NCI-H510A treated with DMSO at 0.1 percent for 48 hours (cell line): Measurements from ENCODE around the gene NSDHL.

Experiments used
- DNase-seq: peaks from one replicate; lab custom pipeline; 2025; lab: John Stamatoyannopoulos, UW

Gene NSDHL

DNA sequence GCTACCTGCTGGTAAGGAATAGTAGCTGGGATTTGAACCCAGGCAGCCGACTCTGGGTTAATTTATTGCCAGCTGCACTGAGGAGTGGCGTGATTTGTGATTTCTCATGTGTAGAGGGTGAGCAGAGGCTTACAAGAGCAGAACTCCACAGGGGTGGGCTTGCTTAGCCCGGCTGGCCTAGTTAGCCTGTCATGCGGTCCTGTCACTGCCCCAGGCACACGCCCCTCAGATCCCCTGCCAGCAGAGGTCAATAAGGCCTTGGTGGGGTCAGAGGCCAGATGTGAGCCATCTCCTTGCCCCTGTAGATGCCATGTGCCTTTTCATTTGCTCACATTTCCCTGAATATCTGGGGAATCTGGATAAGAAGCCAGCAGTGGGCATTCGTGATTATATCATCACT lies 13.4 kb downstream of the NSDHL start:
- no peak for DNase-seq

- no peak for DNase-seq
Measured at GRCh38 chrX:152845618-152846240, 14.9 kb downstream of the NSDHL start.

DNA sequence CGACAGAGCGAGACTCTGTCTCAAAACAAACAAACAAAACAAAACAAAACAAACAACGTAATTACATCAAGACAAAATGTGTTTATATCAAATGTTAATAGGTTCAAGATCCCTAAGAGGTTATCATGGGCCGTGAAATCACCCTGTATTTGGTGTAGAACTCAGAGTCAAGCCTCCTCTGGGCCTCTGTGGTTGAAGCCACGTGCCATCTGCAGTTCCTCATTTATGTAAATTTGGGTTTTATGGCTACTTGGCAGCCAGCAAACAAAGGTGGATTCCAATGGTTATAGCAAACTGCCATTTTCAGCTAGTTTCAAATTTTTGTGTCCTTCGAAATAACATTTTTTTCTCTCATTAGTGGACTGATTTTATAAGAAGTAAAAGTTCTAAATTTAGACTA lies 16.4 kb downstream of the NSDHL start:
- DNase-seq = no peak

DNA sequence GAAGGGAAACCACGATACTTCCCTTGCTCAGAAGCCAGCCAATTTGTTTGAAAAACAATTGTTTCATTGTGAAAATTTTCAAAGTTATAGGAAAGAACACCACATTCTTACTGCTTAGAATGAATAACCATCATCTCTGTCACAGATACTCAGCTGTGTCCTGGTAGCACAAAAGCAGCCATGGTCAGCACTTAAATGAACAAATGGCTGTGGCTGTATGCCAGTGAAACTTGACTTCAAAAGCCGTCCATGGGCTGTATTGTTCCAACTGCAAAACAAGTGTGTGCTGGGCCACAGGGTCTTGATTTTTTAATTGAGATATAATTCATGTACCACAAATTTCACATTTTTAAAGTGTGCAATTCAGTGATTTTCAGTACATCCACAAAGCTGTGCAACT lies 19.6 kb downstream of the NSDHL start:
- no peak for DNase-seq

DNA sequence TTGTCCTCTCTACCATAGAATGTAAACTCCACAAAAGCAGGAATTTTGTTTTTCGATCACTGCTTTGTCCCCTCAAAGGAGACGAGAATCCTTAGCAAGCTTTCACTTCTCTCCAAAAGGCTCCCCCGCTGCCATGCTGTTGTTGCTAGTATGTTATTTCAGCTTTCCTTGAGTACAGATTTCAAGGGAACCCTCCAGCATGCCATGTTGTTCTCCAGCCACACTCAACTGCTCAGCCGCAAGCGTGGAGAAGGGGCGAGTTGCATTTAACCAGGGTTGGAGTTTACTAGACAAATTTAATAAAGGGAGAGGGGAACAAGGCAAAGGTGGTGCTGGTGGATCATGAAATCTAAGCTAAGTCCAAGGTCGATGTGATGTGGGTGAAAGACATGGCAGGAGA lies 23.1 kb downstream of the NSDHL start:
- no peak for DNase-seq

DNA sequence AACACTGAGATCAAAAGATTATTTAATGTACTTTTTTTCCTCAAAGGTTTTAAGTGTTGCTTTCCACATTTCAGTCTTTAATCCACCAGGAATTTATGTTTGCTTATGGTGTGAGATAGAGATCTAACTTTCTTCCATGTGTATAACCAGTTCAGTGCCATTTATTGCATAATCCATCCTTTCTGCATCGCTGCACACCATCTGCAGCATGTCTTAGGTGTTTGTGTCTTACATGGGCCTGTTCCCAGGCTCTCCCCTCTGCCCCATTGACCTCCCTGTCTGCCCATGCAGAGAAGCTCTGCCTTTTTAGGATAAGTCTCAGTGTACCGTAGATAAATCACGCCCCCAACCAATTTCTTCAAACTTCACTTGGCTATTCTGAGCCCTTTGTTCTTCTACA lies 30.3 kb downstream of the NSDHL start:
- DNase-seq = no peak

DNA sequence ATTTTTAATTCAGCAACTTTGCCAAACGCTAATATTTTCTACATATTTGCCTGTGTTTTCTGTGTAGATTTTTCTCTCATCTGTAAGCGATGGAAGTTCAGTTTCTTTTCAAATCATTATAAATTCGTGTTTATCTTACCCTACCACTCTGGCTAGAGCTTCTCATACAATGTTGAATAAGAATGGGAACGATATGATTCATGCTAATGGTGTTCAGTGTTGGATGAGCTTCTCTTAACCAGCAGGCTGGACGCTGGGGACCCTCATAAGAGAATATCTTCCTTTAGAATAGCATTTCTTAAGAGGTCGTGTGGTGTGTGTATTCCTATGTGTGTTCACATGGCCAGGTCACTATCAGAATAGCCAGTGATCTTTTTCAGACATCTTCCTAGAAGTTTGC lies 31.0 kb downstream of the NSDHL start:
- no peak for DNase-seq

DNA sequence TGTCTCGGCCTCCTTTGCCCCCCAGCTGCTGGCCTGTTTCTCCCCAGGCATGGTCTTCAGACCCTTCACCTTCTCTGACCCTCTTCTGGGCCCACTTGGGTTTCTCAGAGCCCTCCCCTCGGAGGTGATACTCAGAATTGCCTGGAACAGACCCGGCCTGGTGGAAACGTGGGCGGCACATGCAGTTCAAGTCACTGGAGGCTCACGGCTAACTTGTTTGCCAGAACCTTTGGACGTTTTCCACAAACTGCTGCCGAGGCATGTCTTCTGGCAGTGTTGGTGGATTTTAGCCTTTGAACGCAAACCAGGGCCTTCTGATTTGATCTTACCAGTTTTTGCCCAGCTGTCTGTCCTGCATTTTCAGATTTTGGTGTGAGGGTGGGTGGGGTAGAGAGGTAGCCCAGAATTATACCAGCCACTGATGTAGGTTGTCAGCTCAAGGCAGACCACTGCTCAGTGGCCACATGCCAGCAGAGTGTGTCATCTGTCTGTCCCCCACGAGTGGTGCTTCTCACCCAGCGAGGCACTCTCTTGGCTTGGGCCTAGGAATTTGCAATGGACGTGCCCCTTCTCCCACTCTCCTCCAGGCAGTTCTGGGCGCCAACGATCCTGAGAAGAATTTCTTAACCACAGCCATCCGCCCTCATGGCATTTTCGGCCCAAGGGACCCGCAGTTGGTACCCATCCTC lies 34.5 kb downstream of the NSDHL start:
- DNase-seq = no peak

DNA sequence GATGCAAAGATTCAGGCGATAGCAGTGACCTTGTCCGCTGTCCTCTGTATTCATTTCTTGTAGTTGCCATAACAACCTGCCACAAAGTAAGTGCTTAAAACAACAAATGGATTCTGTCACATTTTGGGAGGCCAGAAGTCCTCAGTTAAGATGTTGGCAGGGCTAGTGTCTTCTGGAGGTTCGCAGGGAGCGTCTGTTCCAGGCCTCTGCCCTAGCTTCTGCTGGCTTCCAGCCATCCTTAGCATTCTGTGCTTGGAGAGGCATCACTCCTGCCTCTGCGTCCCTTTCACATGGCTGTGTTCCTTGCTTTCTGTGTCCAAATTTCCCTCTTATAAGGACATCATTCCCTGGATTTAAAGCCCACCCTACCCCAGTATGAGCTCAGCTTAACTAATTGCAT lies 35.5 kb downstream of the NSDHL start:
- DNase-seq = no peak

DNA sequence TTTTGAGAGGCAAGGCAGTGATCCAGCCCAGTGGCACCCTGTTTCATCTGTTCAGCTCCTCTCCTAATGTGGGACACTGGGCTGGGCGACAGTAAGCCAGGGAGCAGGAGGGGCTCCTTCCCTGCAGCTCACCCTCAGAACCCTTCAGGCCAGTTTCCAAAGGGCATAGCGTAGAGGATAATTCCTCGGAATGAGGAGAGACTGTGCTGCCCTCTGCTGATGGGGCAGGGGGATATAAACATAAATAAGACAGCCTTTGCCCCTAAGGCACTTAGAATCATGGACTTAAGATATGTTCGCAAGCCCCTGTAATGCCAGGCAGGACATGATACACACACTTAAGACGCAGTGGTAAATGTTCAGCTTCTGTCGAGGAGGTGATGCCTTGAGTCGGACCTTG lies 39.1 kb downstream of the NSDHL start:
- no peak for DNase-seq

DNA sequence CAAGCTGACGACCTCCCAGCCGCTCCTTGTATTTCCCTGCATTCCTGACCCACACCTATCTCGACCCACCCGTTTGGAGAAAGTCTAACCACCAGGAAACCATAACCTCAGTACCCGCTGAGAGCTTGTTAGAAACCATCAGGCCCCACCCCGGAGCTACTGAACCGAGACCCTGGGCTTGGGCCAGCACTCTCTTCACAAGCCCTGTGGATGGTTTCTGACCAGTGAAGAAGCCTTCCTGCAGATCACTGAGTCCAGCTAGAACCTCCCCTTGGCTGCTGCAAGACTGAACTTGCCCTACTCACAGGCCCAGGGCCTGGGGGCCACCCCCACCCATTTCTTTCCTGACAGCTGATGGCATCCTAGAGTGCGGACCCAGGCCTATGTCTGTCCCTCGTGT lies 40.4 kb downstream of the NSDHL start:
- DNase-seq = no peak

DNA sequence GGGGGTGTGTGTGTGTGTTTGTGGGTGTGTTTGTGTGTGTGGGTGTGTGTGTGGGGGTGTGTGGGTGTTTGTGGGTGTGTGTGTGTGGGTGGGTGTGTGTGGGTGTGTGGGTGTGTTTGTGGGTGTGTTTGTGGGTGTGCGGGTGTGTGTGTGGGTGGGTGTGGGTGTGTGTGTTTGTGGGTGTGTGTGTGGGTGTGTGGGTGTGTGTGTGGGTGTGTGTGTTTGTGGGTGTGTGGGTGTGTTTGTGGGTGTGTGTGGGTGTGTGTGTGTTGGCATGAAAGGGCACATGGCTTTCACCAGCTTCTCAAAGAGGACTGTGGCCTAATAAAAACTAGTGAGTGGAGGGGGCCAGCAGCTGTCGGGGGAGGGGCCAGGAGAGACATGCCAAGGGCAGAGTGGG lies 41.7 kb downstream of the NSDHL start:
- no peak for DNase-seq

DNA sequence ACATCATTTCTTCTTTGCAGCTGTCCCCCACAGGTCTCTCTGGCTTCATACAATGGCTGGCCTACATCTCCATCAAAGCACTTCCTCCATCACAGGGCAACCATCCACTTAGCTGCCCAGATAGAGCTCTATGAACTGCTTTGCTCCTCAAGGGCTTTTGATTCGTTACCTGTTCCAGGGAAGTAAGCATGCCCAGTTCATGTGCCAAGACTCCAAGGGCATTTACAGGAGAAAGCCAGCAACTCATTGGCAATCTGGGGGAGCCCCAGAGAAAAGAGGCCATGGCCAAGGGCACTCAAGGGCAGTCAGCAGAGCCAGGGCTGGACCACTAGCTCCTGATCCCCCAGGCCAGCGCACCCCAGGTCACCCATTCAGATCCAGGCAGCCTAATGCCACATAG lies 42.5 kb downstream of the NSDHL start:
- no peak for DNase-seq

GRCh38 chrX:152876931-152877840 lies 46.3 kb downstream of the NSDHL start:
- DNase-seq = no peak

DNA sequence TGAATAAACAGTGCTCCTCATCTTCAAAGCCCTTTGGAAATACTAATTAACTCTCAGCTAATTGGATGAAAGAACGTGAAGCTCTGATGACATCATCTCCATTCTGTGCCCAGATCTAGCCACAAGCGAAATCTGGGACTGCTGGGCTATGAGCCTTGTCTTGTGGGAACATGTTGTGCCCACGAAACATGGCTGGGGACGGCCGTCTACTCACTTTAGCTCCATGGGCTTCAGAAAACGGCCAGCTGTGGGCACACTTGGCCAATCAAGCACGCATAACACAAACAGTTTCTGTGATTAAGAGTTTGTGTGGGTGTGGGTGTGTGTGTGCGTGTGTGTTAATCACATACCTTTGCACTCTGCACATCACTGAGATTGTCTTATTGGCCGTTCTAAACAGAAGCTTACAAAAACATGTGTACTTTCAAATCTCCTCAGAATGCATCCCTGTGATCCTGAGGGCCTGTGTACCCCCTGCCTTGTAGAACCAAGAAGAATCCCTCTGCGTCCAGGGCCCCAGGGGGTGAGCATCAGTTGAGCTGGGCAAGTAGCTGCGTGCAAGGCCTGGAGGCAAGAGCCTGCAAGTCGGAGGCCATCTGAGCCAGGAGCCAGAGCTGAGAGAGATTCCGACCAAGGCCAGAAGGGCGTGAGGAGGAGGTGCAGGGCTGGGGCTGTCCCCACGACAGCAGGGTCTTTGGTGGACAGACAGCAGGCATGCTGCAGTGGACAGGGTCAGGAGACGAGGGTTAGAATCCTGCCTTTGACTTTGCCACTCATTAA lies 48.3 kb downstream of the NSDHL start:
- no peak for DNase-seq

DNA sequence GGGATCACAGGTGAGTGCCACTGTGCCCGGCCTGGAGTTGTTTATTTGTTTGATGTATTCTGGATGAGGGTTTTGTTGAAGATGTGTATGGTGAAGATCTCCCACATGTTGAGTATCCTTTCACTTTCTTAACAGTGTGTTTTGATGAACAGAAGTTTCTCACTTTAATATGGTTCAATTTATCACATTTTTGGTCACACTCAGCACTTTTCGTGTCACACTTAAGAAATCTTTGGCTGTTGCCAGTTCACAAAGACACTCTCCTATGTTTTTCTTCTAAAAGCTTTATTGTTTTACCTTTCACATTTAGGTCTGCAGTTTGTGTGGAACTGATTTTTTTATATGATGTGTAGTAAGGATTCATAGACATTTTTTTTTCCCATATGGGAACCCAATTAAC lies 50.4 kb downstream of the NSDHL start:
- DNase-seq = no peak

DNA sequence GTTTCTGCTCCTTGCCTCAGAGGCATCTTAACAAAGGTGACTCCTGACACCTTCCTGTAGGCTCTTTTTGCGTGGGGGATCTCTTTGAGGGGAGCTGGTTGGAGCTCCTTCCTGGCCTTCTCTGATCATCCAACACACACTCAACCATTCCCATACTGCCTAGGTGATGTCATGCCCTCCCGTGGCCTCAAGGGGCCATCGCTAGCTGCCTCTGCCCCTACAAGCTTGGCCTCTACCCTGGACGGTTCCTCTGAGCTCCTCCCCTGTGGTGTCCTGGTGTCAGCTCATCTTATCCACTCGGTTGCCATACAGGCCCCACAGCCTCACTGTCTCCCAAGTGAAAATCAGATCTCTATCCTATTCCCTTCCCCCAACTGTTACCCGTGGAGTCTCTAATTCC lies 53.3 kb downstream of the NSDHL start:
- DNase-seq = no peak

- DNase-seq = no peak
Measured at GRCh38 chrX:152886716-152887115, 55.9 kb downstream of the NSDHL start.

GRCh38 chrX:152892499-152892898 lies 61.6 kb downstream of the NSDHL start:
- DNase-seq = no peak

DNA sequence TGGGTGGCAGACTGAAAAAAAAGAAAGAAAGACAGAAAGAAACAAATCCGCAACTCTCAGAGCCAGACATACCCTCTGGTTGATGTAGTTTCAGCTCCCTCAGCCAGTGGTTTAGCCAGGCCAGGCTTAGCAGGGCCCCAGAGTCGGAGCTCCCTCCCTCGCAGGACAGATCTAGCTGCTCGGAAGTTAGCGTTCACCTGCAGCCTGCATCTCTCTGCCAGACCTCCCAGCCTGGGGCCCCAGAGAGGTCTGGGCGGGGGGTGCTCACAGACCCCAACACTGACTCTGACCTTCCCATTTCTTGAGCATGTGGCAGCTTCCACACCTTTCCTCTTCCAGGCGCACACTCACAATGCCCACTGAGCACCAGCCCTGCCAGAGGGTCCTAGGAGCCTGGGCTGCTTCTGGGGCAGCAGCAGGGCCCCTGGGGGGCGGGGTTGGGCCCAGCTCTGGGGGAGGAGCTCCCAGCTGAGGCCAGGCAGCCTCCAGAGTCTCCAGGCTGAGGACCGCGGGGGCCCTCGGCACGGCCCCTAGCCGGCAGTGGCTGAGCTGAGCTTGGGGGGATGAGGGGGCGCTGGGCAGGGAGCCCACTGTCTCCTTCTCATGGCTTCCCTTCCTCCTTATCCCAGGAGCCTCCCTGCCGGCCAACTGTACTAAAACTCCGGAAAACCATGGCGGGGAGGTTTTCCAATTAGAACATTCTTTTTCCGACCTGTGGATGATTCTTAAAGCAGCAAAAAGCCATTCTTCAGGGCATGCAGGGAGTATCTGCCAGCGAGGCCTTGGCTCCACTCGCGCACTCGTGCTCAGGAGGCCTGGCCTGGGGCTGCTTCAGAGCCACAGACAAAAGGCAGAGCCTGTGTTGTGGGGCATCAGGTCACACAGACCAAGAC lies 62.4 kb downstream of the NSDHL start:
- no peak for DNase-seq

DNA sequence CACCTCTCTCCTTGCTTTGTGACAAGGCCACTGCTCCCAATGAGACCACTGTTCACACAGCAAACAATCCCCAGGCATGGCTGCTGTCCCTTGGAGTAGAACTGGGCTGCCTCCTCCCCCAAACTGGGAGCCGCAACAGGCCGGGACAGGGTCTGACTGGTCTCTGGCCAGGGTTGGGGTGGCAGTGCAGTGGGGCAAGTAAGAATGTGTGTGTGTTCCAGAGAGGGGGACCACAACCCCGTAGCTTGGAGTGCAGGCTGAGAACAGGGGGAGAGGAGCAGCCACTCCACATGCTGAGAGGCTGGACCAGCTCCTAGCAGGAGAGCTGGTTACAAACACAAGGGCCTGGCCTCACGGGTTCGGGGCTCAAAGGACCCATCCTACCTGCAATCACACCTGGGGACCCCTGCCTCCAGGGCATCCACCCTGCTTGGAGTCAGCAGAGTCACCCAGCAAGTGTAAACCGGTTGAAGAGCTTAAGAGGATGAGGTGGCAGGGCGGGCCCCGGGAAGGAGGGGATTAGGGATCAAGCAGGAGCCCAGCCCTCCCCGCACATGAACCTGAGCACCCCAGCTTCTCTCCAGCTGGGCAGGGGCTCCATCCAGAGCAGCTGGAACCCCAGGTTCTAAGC lies 63.2 kb downstream of the NSDHL start:
- no peak for DNase-seq
